HS-27A (cell line): Measurements from ENCODE around the gene CDC42EP1.

ENCODE experiments used
- DNase-seq: peaks from one replicate; pipeline ENCODE4 v3.0.0-alpha.2; 2012; ENCODE audit warnings: low read depth, missing footprints

CDC42EP1 gene

GRCh38 chr22:37611207-37611606 is 50.9 kb downstream of the CDC42EP1 start:
- DNase-seq, result no peak

DNA sequence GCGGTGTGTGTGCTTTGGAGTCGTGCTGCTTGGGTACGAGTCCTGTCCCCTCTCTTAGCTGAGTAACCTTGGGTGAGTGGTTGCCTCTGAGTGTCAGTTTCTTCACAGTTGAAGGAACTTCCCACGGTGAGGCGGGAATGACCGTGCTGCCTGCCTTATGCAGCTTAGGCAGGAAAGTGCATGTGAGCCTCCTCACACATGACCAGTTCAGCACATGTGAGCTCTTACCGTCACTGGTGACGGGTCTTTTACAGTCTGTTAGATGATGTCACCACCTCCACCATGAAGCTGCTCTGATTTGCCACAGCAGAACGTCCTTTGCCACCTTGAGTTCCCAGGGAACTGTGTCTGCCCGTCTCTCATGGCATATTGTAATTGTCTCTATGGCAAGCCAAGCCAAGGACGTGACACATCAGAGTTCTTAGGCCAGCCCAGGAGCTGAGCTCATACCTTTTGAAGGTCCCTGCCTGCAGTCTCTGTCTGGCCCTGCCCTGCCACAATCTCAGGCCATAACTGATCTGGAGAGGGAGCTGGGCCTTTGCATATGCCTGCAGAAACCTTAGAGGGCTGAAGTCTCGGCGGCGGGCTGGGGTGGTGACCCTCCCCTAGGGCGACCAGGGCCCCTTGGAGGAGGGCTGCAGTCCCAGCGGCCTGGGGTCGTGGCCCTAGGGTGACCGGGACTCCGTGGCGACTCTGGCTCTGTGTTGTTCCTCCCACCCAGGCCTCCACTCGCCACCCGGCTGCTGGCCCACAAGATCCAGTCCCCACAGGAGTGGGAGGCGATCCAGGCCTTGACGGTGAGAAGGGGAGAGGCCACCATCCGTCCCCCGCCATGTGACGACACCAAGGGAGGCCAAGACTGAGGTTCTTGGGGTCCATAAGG is 56.2 kb downstream of the CDC42EP1 start:
- no peak for DNase-seq

DNA sequence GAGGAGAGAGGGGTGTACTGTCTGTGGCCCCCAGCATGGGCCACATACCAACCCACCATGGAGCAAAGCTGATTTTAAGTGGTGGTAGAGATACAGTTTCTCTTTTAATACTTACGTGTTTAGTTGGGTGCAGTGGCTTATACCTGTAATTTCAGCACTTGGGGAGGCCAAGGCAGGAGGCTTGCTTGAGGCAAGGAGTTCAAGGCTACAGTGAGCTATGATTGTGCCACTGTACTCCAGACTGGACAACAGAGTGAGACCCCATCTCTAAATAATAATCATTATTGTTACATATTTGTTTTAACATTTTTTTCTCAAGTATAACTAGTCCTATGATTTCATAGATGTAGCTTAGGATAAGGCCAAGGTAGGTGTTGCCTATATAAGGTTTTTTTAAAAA is 57.2 kb downstream of the CDC42EP1 start:
- DNase-seq, result no peak

- no peak for DNase-seq
Observed at GRCh38 chr22:37618072-37618656, 57.9 kb downstream of the CDC42EP1 start.

GRCh38 chr22:37618674-37619073 is 58.4 kb downstream of the CDC42EP1 start:
- DNase-seq, result no peak
